Measurements from ENCODE around the gene HELQ. TPM values are rescaled to one million over a fixed set of nuclear protein-coding genes. Genes with fewer than 3 reads are reported as not detected.

HELQ gene
- total and polyA plus RNA-seq, 10 of the 15 experiments (the other 5 are each of a cell fraction or from before 2014, with no cell fraction given): 4.5 to 13.3 (median 10.6) TPM

GRCh38 chr4:83382850-83383249 is 72.8 kb downstream of the HELQ start:
- Histone ChIP-seq H3K36me3 (ENCODE audit: control insufficient read depth in 2 of 2, insufficient read depth in 2 of 2, low read length in 1 of 2) (no peaks in the 10 kb centered on the region), H4K20me1 (ENCODE audit: control insufficient read depth, insufficient read depth) (no peaks in the 10 kb centered on the region), H3K4me1 (ENCODE audit: control insufficient read depth, insufficient read depth, low read length) (no peaks in the 10 kb centered on the region), H3K27me3 (replicated peaks in 1 of 2; ENCODE audit: control insufficient read depth in 2 of 2, insufficient read depth in 2 of 2, low read length in 1 of 2) (no peaks in the 10 kb centered on the region), H2AFZ (ENCODE audit: control insufficient read depth, low read depth, low read length) (no peak overlapping the region; the same call in 1 of the 2 replicates), H3K27ac (ENCODE audit: control insufficient read depth, insufficient read depth) (no peak overlapping the region), H3K4me2 (ENCODE audit: control insufficient read depth, insufficient read depth) (no peak overlapping the region), H3K9ac (ENCODE audit: control insufficient read depth, insufficient read depth, low read length) (no peak overlapping the region), H3K4me3 (no peak overlapping the region), H3K9me3 (replicated peaks; ENCODE audit: control insufficient read depth, insufficient read depth, low read length) (peaks cover 8% of the 10 kb centered on the region; the same call in 2 of the 3 replicates), H3K79me2 (ENCODE audit: control insufficient read depth, insufficient read depth, low read length) (no peaks in the 10 kb centered on the region)
- BruUV-seq (replicated peaks): no TSS peak
- FAIRE-seq (no peak), ATAC-seq (no peak; the same call in 2 of the 3 replicates), DNase-seq (ENCODE audit: low read depth, low spot score) (no peak)
- in situ Hi-C loops (cut with MboI) (no loop called here), intact Hi-C loops (cut with micrococcal nuclease; ENCODE audit: unreplicated experiment) (no loop called here)
- ChIA-PET POLR2A (no interaction called here), CTCF (no interaction called here), RAD21 (ENCODE audit: unreplicated experiment) (no interaction called here), SMC1A (ENCODE audit: uncharacterized antibody, unreplicated experiment) (no interaction called here)
- 0% methylated on average over 2 of the region's 2 CpGs for WGBS (ENCODE audit: insufficient coverage, insufficient replicate concordance, low lambda C conversion rate, missing lambda C conversion rate)
- no peak for TF ChIP-seq SRF (IDR thresholded peaks at IDR 0.05; ENCODE audit: low read depth in 2 of 2, low read length in 2 of 2)
- no peak for TF ChIP-seq RELA (IDR thresholded peaks at IDR 0.05; ENCODE audit: borderline replicate concordance, partially characterized antibody)
- no peak for TF ChIP-seq BACH1 (IDR thresholded peaks at IDR 0.05; ENCODE audit: borderline replicate concordance)
- TF ChIP-seq ZBTB40 (IDR thresholded peaks at IDR 0.05; ENCODE audit: borderline replicate concordance): no peak
- TF ChIP-seq ZNF384 (IDR thresholded peaks at IDR 0.05; ENCODE audit: borderline replicate concordance, low read depth, low read length): no peak
- no peak for TF ChIP-seq TAF1 (IDR thresholded peaks at IDR 0.05; ENCODE audit: borderline replicate concordance, low read depth, low read length)
- no peak for TF ChIP-seq MLLT1 (IDR thresholded peaks at IDR 0.05)
- no peak for TF ChIP-seq ZBTB11 (CRISPR knock-in tag; IDR thresholded peaks at IDR 0.05)
- TF ChIP-seq NFXL1 (IDR thresholded peaks at IDR 0.05; ENCODE audit: borderline replicate concordance): no peak
- no peak for TF ChIP-seq SMAD5 (IDR thresholded peaks at IDR 0.05; ENCODE audit: low read depth)
- no peak for TF ChIP-seq ZNF622 (IDR thresholded peaks at IDR 0.05)
- no peak for TF ChIP-seq SPI1 (IDR thresholded peaks at IDR 0.05; ENCODE audit: borderline replicate concordance, insufficient read depth, low read depth, low read length)
- no peak for TF ChIP-seq PBX3 (IDR thresholded peaks at IDR 0.05; ENCODE audit: insufficient replicate concordance, low read depth, low read length)
